Astrocyte (in vitro differentiated cells and primary cell): ENCODE data around the gene RAB11FIP3.

ENCODE experiments used
- CTCF ChIP-seq: IDR thresholded peaks from 2 replicates; pipeline ENCODE4 v1.5.1; 2011; ENCODE audit warnings: low read depth, mild to moderate bottlenecking, inconsistent platforms, low read length, moderate library complexity; ENCODE audit not compliant: insufficient read depth
- EZH2 ChIP-seq: IDR thresholded peaks from 2 replicates; pipeline ENCODE4 v1.6.1; 2012; ENCODE audit warnings: mild to moderate bottlenecking, low read length, inconsistent platforms; ENCODE audit not compliant: insufficient read depth

GRCh38 chr16:526181-527014 lies 100.9 kb downstream of the RAB11FIP3 start:
- TF ChIP-seq EZH2 (no peak), CTCF (no peak)
